ENCODE measurements around the gene AMER2. TPM values are rescaled to one million over a fixed set of nuclear protein-coding genes. Genes with fewer than 3 reads are reported as not detected.

AMER2 gene
- total RNA-seq, 3 donors from 2014 or later = 9.1 TPM; not detected in 2

- TF ChIP-seq POLR2A (IDR thresholded peaks at IDR 0.05) (no peak), CTCF (IDR thresholded peaks at IDR 0.05) (no peak), POLR2AphosphoS5 (IDR thresholded peaks at IDR 0.05) (no peak)
- Histone ChIP-seq H3K36me3 (no peaks in the 10 kb centered on the region), H3K27ac (no peak overlapping the region), H3K4me3 (no peak overlapping the region), H3K27me3 (no peaks in the 10 kb centered on the region), H3K4me1 (no peaks in the 10 kb centered on the region), H3K9me3 (no peaks in the 10 kb centered on the region)
- intact Hi-C loops (cut with DNase I; ENCODE audit: low total_unique reads) = no loop called here
- DNase-seq (ENCODE audit: low spot score in 2 of 2) = no peak
These were observed 24.3 kb downstream of the AMER2 start for GRCh38 chr13:25147638-25148401.

GRCh38 chr13:25143706-25144105 is 28.4 kb downstream of the AMER2 start:
- Histone ChIP-seq H3K27me3 (peaks cover 0 to 12% of the 10 kb centered on the region in 2 donors), H3K36me3 (no peaks in the 10 kb centered on the region), H3K4me3 (no peak overlapping the region), H3K27ac (no peak overlapping the region), H3K9me3 (no peaks in the 10 kb centered on the region), H3K4me1 (no peaks in the 10 kb centered on the region)
- intact Hi-C loops (cut with DNase I; ENCODE audit: low total_unique reads) = no loop called here
- TF ChIP-seq CTCF (IDR thresholded peaks at IDR 0.05) = no peak
- no peak for TF ChIP-seq POLR2AphosphoS5 (IDR thresholded peaks at IDR 0.05)
- no peak for TF ChIP-seq POLR2A (IDR thresholded peaks at IDR 0.05)
- DNase-seq (ENCODE audit: low spot score in 2 of 2) = no peak

DNA sequence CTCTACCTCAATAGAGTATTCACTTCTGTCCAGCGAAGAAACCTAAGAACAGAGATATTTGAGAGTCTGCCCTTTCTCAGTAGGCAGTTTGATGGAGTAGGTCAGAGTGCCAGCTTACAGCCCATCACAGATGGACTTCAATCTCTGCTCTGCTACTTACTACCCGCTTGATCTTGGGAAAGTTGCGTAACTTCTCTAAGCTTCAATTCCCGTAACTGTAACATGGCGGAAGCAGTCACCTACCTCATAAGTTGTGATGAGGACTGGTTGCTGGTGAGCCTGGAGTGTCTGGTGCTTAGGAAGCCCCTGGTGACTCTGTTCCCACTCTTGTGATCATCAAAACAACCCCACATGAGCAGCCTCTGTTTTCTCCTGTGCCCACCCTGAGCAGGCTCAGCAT is 31.0 kb downstream of the AMER2 start:
- no peaks in the 10 kb centered on the region for H3K36me3 ChIP-seq
- H3K27me3 ChIP-seq = peaks cover 0 to 17% of the 10 kb centered on the region in 2 donors
- H3K4me1 ChIP-seq = no peaks in the 10 kb centered on the region
- intact Hi-C loops (cut with DNase I; ENCODE audit: low total_unique reads) = no loop called here
- no peaks in the 10 kb centered on the region for H3K9me3 ChIP-seq
- no peak overlapping the region for H3K4me3 ChIP-seq
- TF ChIP-seq POLR2AphosphoS5 (IDR thresholded peaks at IDR 0.05) (no peak), POLR2A (IDR thresholded peaks at IDR 0.05) (no peak), CTCF (IDR thresholded peaks at IDR 0.05) (no peak)
- H3K27ac ChIP-seq = no peak overlapping the region
- no peak for DNase-seq (ENCODE audit: low spot score in 2 of 2)

GRCh38 chr13:25137788-25138115 is 34.3 kb downstream of the AMER2 start:
- H3K27ac ChIP-seq = no peak overlapping the region
- no peaks in the 10 kb centered on the region for H3K36me3 ChIP-seq
- H3K9me3 ChIP-seq = peaks cover 0 to 8% of the 10 kb centered on the region in 2 donors
- intact Hi-C loops (cut with DNase I; ENCODE audit: low total_unique reads) = no loop called here
- no peak for TF ChIP-seq POLR2A (IDR thresholded peaks at IDR 0.05)
- TF ChIP-seq CTCF (IDR thresholded peaks at IDR 0.05) = no peak
- TF ChIP-seq POLR2AphosphoS5 (IDR thresholded peaks at IDR 0.05) = no peak
- DNase-seq (ENCODE audit: low spot score in 2 of 2) = no peak
- no peak overlapping the region for H3K4me3 ChIP-seq
- no peaks in the 10 kb centered on the region for H3K4me1 ChIP-seq
- H3K27me3 ChIP-seq = peaks cover 0 to 17% of the 10 kb centered on the region in 2 donors

DNA sequence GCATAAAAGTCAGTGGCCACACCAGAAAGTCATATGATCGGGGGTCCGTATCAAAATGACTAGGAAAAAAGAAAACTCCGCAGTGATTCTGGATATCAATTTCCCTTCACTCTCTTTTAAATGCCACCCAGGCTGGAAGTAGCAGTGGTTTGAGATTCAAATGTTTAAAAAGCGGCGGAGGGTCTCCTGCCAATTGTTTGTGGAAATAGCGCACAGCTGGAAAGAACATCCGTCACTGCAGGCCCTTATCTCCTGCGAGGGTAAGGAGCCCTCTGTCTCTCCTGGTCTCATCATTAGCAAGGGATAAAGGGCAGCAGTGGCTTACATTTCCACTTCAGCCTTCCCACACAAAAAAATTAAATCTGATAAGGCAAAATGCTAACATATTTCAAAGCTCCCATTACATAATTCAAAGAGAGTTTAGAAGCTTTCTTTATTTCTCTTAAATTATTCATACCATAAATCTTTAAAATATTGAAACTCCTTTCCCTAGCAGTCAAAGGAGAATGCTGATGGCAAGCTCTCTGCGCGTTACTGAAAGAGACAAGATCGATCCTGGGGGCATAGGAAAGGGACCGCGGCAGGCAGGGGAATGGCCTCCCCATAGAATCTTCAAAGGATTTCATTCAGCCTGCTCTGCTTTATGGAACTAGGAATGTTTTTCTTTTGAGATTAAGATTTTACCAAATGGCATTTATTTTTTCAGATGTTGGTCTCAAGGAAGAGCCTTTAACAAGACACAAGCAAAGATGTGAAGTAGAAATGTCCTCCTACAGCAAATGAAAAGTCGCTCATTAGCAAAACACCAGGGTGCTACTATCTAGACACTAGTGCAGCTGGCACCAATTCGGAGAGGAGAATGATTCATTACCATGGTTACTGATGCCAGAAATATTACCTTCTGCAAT is 35.0 kb downstream of the AMER2 start:
- DNase-seq (ENCODE audit: low spot score in 2 of 2) = no peak
- Histone ChIP-seq H3K27me3 (peaks cover 0 to 17% of the 10 kb centered on the region in 2 donors), H3K4me1 (no peaks in the 10 kb centered on the region), H3K9me3 (peaks cover 0 to 8% of the 10 kb centered on the region in 2 donors), H3K36me3 (no peaks in the 10 kb centered on the region), H3K4me3 (no peak overlapping the region), H3K27ac (no peak overlapping the region)
- TF ChIP-seq CTCF (IDR thresholded peaks at IDR 0.05) (no peak), POLR2AphosphoS5 (IDR thresholded peaks at IDR 0.05) (no peak), POLR2A (IDR thresholded peaks at IDR 0.05) (no peak)
- intact Hi-C loops (cut with DNase I; ENCODE audit: low total_unique reads) = no loop called here

All from breast epithelium (tissue), 4 donors.